Globus pallidus (tissue), 1 donor: ENCODE data around the gene PPP1R3E.

Experiments
- DNase-seq: peaks from one replicate; pipeline ENCODE4 v3.0.0-alpha.2; 2015; ENCODE audit warnings: low spot score

PPP1R3E gene

GRCh38 chr14:23322568-23323517 lies 20.2 kb upstream of the PPP1R3E start:
- no peak for DNase-seq

DNA sequence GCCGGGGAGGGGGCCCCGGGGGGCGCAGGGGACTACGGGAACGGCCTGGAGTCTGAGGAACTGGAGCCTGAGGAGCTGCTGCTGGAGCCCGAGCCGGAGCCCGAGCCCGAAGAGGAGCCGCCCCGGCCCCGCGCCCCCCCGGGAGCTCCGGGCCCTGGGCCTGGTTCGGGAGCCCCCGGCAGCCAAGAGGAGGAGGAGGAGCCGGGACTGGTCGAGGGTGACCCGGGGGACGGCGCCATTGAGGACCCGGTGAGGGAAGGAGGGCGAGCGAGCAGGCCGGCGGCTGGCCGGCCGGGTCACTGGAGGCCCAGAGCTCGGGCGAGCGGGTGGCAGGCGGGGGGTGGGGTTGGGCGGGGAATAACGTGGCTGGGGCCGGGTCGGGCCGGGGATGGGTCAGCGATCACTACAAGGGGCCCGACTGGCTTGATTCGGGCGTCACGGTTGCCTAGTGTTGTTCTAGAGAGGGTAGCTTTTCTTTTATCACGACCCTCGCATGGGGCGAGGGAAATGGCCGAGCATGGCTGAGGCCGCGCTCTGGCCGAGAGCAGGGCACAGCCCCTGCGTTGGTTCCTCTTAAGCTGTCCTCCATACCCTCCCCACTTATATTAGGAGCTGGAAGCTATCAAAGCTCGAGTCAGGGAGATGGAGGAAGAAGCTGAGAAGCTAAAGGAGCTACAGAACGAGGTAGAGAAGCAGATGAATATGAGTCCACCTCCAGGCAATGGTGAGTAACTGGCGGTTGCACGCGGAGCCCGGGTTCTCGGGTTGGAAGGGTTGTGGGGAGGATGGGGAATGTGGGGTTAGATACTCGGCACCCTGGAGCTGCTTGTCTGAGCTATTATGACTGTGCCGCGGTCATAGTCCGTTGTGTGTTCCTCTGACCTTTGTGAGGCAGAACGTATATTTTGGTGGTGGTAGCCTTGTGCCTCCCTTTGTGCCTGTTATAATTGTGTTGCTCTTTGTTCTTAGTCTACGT lies 19.2 kb upstream of the PPP1R3E start:
- no peak for DNase-seq

GRCh38 chr14:23320584-23321571 lies 18.2 kb upstream of the PPP1R3E start, which contains the start of gene PABPN1:
TSS of gene PABPN1 (plus strand) at chr14:23321457. CDS start at chr14:23321470, 13 bp downstream.
- DNase-seq: peak; percentile 100

DNA sequence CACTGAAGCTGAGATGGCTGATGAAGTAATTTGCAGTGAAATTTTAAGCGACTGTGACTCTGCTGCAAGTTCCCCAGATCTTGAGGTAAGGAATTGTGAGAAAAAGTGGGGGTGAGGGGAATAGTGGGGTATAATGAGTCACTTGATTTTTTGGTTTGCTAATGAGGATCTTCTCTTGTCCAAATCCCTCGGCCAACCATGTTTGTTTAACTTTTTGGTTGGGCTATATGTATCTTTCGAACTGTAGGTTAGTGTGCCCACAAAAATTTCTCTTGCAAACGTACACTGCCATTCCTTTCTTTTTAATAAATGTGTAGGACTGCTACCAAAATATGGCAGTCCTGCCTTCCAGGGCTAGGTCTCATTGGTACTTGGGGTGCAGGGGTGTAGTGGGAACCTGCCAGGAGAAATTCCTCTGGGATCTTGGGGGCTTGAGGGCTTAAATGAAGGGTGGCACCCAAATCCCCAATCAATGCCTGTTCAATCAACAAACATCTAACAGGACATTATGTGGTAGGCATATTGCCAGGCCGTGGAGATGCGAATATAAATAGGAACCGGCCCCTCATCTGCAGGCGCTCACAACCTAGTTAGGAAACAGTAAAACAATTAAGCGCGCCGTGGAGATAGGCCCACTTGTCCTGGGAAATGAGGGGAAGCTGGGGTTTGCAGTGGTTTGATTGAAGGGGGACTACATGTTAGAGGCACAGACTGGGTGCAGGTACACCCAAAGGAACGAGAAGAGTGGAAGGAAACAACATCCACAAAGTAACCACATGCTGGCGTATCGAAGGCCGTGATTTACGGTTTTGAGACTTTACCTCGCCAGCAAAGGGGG lies 17.3 kb upstream of the PPP1R3E start:
- no peak for DNase-seq

GRCh38 chr14:23316300-23316699 lies 13.6 kb upstream of the PPP1R3E start:
- no peak for DNase-seq

DNA sequence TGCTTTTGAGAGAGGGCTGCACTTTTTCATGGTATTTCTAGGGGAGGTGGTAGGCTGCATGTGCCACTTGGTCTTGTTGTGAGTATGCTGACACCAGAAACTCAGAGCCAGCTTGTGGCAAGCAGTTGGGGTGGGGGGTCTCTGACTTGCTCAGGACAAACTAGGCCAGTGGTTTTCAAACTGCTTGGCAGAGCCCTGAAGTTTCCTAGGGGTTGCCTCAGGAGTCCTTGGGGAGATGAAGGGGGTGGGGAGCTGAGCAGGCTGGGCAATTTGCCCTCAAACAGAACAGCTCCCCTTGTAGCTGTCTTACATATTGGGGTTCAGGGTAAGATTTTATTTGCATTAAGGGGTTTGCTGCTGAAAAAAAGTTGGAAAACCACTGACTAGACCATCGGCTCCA lies 7.9 kb upstream of the PPP1R3E start:
- DNase-seq: no peak

DNA sequence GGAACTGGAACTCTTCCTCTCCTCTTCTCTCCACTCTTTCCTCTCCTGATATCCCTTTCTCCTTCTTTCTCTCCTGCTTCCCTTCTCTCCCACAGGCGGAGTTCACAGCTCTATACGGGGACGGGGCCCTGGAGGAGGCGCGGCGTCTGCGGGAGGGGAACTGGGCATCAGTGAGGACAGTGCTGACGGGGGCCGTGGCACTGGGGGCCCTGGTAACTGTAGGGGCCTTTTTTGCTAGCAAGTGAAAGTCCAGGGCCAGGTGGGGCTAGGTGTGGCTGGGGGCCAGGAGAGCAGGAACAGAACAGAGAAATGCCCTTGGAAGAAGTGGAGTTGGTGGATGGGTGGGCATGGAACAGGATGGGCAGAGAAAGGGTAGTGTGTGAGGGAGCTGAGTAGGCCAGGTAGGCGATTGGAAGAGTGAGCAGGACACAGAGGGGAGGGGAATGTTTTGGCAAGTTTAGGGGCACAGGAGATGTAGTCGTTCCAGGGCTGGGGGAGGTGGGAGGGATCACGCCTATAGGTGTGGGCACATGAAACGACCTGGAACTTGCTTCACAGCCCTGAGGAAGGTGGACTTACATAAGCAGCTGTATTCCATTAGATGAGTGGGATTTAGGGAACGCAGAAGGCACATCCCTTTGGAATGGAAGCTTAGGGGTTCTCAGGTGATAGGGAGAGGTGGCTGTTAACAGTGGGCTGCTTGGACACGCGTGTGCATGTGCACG lies 6.2 kb upstream of the PPP1R3E start:
- no peak for DNase-seq

- DNase-seq: no peak
Observed at GRCh38 chr14:23307687-23308644, 5.3 kb upstream of the PPP1R3E start.

DNA sequence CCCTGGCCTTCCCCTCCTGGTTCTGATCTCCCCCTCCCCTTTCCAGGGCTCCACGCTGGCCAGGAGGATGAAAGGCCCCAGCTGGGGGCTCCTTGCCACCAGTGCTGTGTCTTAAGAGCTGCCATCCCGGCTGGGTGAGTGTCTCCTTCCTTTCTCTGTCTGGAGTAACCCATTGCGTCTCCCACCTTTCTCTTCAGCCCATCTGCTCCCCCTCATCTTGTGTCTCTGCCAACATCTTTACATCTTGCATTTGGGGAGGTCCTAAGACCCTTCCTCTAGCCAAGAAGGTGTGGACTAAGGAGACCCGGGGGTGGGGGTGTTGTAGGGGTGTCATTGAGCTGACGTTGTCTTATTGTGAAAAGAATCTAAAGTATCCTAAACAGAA lies 4.5 kb upstream of the PPP1R3E start:
- DNase-seq: no peak

- DNase-seq: peak; percentile 93
Observed at GRCh38 chr14:23306412-23307145, 3.9 kb upstream of the PPP1R3E start, which contains the start of gene BCL2L2. TSS of gene BCL2L2 (plus strand) at chr14:23306833. CDS start at chr14:23307768, 935 bp downstream.

DNA sequence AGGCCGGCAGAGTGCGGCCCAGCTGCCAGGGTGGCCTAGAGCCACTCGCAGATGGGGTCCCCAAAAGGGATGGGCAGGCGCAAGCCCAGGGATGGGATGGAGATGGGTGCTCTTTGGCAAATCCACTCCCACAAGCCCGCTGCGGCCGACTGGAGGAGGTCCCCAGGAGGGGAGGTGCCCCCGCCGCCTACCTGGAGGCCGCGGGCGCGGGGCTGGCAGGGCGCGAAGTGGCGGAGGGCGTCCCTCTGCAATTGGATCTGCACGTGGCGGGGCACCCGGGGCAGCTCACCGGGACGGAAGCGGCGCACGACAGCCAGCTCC lies 730 bp downstream of the PPP1R3E start:
- no peak for DNase-seq

- peak; percentile 99 for DNase-seq
Observed at GRCh38 chr14:23301288-23301968, 1.2 kb downstream of the PPP1R3E start.

GRCh38 chr14:23300687-23301223 lies 1.9 kb downstream of the PPP1R3E start:
- no peak for DNase-seq

- no peak for DNase-seq
Observed at GRCh38 chr14:23299986-23300686, 2.5 kb downstream of the PPP1R3E start.

- peak; percentile 76 for DNase-seq
Observed at GRCh38 chr14:23299211-23299957, 3.3 kb downstream of the PPP1R3E start.
